NCI-H1930 (cell line): ENCODE measurements around the gene RTKN2.

ENCODE experiments used
- DNase-seq, 2 experiments: peaks; one replicate each; lab custom pipeline; 2025; lab: John Stamatoyannopoulos, UW

RTKN2 gene

DNA sequence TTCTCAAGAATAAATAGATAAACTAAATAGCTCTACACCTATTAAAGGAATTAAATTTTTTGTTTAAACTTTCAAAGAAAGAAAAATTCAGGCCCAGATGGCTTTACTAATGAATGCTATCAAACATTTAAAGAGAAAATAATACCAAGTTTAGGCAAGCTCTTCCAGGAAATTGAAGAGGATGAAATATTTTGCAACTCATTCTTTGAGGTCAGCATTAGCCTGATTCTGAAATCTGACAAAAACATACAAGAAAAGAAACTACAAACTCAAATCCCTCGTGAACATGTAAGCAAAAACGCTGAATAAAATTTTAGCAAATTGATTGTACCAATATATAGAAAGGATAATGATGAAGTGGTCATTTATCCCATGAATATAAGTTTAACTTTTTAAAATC is 93.4 kb downstream of the RTKN2 start:
- no peak for DNase-seq

- DNase-seq, result no peak
These were observed 96.2 kb downstream of the RTKN2 start for GRCh38 chr10:62172465-62172864.

GRCh38 chr10:62171791-62172190 is 96.9 kb downstream of the RTKN2 start:
- no peak for DNase-seq

GRCh38 chr10:62170732-62171131 is 97.9 kb downstream of the RTKN2 start:
- no peak for DNase-seq

GRCh38 chr10:62166331-62167131 is 102.1 kb downstream of the RTKN2 start:
- no peak for DNase-seq

- no peak for DNase-seq
These were observed 102.8 kb downstream of the RTKN2 start for GRCh38 chr10:62165803-62166202.

DNA sequence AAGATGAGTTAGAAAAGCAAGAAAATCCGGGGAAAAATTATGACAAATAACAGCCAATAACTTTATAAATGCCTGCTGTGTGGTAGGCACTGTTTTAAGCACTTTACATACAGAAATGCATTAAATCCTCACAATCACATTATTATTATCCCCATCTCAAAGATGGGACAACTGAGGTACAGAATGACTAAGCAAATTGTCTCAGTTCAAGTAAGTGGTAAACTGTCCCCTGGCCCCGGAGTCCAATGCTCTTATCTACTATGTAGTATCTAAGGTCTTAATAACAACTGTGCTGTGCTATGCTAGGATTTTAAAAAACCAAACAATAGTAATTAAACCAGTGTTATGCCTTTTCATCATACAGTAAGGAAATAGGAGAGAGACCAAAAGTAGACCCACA is 105.6 kb downstream of the RTKN2 start:
- DNase-seq, result no peak

GRCh38 chr10:62162261-62162981 is 106.2 kb downstream of the RTKN2 start:
- DNase-seq, result no peak

- DNase-seq, result no peak
These were observed 109.3 kb downstream of the RTKN2 start for GRCh38 chr10:62159351-62159750.

- no peak for DNase-seq
These were observed 111.0 kb downstream of the RTKN2 start for GRCh38 chr10:62157601-62158000.

DNA sequence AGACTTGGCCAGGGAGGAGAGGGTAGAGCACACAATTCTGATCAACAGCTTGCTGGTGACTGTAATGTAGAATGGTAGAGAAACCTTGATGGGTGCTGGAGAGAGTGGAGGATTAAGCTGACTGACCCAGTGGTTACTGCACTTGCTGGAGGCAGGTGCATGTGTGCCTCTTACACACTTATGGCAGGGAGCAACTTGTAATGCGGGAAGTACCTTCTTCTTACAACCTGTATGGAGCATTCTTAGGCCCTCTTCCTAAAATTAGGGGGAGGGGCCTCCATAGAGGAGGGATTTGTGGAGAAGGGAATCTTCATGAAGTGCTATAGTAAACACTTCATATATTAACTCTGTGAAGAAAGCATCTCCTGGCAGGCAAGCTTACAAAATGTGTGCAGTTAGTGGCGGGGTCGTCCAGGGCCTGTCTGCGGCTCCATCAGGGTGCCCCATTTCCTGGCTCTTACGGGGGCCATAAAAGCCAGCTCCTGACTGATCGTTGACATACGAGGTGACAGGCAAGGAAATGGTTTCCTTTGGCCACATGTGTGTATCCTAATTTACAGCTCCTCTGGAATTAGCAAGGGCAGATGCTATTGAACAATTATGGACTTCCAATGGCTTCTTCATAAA is 113.5 kb downstream of the RTKN2 start:
- no peak for DNase-seq

DNA sequence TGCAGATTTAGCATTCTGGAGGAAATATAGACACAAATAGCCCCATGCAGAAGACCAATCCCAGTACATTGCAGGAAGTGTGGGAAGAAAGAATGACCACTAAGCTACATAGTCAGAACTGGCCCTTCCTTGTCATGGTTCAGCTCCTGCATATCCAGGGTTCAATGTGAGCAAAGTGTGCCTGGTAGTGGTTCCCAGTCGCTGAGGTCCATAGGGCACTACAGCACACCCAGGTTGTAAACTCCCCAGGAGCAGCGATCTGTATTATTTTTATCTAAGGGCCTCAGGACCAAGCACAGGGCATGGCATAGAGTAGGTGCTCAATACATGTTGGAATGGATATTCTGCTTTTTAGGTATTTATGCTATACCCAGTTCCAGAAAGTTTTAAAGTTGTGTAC is 114.4 kb downstream of the RTKN2 start:
- DNase-seq, result no peak

DNA sequence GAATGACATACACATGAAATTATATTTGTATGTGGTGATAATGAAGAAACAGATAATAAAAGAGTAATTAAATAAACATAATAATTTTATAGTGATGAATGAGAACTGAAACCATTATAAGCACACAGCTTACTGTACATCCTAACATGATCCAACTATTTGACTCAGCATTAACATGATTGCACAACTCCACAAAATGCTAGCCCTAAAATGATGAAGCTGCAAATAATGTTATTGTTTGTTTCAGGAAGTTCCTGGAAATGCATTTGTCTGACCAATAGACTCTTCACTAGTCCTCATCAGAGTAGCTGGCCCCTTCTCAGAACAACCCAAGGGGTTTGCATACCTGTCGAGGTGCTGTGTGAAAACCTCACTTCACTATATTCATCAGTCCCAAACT is 115.5 kb downstream of the RTKN2 start:
- DNase-seq, result no peak

- no peak for DNase-seq
These were observed 119.0 kb downstream of the RTKN2 start for GRCh38 chr10:62149621-62150020.

DNA sequence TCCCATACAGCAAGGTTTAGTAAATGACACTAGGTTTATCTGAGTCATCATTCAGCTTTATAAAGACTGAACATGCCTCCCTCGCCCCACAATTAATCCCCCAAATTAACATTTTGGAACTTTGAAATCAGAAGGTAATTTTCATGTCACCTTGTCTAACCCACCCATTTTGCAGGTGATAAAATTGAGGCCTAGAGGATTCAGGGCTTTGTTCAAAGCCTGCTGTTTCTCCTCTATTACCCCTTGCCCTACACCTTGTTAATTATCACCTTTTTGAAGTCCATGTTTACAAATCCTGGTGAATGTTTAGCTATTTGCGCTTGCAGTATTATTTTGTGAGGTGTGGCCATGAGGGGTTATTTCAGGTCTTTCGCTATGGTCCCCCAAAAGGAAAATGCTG is 120.5 kb downstream of the RTKN2 start:
- DNase-seq, result no peak

GRCh38 chr10:62147425-62147824 is 121.2 kb downstream of the RTKN2 start:
- no peak for DNase-seq

GRCh38 chr10:62136931-62137330 is 131.7 kb downstream of the RTKN2 start:
- DNase-seq, result no peak

GRCh38 chr10:62133618-62134017 is 135.0 kb downstream of the RTKN2 start:
- DNase-seq, result no peak
